ENCODE results near the gene CARHSP1.
"Not testable (repeated sequence)": the region's sequence is repeated elsewhere in the genome, so short reads cannot be mapped to it uniquely, and the experiment has no call there.

CARHSP1 gene

DNA sequence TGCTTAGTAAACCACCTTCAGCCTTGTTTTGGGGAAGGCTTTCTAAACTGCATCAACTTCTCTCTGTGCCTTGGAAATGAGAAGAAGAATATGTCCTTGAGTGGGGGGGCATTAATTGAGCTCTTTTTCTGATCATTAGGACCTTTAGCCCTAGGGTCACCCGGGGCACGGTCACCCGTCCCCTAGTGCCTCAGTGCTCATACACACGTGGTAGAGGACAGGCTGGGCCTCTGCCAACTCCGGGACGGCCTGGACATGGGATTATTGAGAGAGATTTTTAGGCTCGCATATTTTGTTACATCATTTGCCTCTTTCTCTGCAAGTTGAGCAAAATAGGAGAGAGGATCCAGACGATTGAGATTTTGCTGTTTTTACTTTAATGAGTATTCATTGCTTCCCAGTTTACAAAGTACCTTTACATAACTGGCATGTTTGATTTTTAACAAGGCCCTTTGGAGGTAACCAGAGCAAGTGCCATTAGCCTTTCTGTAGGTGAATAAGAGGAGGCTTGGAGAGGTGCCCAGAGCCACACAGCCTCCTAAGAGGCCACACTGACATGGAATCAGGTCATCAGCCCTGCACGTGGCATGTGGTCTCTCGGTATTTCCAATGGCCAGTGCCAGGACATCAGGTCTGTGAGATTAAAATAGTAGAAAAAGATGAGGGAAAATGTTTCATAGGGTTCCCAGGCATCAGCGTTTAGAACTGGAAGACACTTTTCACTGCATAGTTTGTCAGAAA, 60.0 kb downstream of the CARHSP1 start:
- Mint-ChIP-seq H3K27me3 (ENCODE audit: low read depth, poor library complexity) (no peaks in the 10 kb centered on the region), H3K9me3 (no peaks in the 10 kb centered on the region), H3K27ac (peak overlapping the region; percentile 8), H3K4me3 (no peak overlapping the region), H3K36me3 (ENCODE audit: low read depth) (peaks cover 58% of the 10 kb centered on the region), H3K4me1 (no peaks in the 10 kb centered on the region)
- DNase-seq: no peak
- TF ChIP-seq, protein P1, sequence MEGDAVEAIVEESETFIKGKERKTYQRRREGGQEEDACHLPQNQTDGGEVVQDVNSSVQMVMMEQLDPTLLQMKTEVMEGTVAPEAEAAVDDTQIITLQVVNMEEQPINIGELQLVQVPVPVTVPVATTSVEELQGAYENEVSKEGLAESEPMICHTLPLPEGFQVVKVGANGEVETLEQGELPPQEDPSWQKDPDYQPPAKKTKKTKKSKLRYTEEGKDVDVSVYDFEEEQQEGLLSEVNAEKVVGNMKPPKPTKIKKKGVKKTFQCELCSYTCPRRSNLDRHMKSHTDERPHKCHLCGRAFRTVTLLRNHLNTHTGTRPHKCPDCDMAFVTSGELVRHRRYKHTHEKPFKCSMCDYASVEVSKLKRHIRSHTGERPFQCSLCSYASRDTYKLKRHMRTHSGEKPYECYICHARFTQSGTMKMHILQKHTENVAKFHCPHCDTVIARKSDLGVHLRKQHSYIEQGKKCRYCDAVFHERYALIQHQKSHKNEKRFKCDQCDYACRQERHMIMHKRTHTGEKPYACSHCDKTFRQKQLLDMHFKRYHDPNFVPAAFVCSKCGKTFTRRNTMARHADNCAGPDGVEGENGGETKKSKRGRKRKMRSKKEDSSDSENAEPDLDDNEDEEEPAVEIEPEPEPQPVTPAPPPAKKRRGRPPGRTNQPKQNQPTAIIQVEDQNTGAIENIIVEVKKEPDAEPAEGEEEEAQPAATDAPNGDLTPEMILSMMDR (IDR thresholded peaks at IDR 0.05): no peak

DNA sequence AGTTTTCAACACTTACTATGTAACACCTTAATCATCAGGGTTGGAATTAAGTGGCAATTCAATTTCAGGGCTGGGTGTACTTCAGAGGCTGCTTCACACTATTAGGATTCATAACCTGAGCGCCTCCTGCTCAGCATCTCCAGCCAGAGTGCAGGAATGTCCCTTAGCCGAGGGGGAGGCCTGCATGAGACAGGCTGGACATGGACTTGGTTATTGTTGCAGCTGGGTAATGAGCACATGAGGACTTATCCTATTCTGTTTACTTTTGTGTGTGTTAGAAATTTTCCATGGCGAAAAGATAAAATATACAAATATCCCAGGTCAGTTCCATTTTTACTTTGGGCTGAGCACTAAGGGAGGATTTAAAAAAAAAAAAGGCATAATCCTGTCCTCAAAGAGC, 60.8 kb downstream of the CARHSP1 start:
- Mint-ChIP-seq H3K36me3 (ENCODE audit: low read depth) (peaks cover 56% of the 10 kb centered on the region), H3K27ac (no peak overlapping the region)
- TF ChIP-seq, protein P1 (IDR thresholded peaks at IDR 0.05): no peak

DNA sequence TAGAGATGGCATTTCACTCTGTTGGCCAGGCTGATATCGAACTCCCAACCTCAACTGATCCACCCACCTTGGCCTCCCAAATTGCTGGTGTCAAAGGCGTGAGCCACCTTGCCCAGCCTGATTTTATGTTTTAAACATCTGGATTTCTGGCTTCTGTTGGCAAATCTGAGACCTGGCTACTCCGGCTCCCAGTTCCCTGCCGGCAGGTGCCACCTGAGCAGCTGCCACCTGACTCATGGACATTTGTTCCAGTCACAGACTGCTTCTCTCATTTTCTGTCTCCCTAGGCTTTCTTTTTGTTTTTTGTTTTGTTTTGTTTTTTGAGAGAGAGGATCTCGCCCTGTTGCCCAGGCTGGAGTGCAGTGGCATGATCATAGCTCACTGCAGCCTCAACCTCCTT, 61.6 kb downstream of the CARHSP1 start:
- Mint-ChIP-seq H3K27ac (no peak overlapping the region), H3K4me3 (no peak overlapping the region), H3K9me3 (no peaks in the 10 kb centered on the region), H3K27me3 (ENCODE audit: low read depth, poor library complexity) (no peaks in the 10 kb centered on the region), H3K4me1 (no peaks in the 10 kb centered on the region), H3K36me3 (ENCODE audit: low read depth) (peaks cover 58% of the 10 kb centered on the region)
- no peak for DNase-seq
- TF ChIP-seq, protein P1 (IDR thresholded peaks at IDR 0.05): no peak

More for the DNA sequence above, 60.8 kb downstream of the CARHSP1 start:
- DNase-seq: no peak
- H3K27me3 Mint-ChIP-seq (ENCODE audit: low read depth, poor library complexity): no peaks in the 10 kb centered on the region
- no peak overlapping the region for H3K4me3 Mint-ChIP-seq
- H3K4me1 Mint-ChIP-seq: no peaks in the 10 kb centered on the region
- H3K9me3 Mint-ChIP-seq: no peaks in the 10 kb centered on the region

DNA sequence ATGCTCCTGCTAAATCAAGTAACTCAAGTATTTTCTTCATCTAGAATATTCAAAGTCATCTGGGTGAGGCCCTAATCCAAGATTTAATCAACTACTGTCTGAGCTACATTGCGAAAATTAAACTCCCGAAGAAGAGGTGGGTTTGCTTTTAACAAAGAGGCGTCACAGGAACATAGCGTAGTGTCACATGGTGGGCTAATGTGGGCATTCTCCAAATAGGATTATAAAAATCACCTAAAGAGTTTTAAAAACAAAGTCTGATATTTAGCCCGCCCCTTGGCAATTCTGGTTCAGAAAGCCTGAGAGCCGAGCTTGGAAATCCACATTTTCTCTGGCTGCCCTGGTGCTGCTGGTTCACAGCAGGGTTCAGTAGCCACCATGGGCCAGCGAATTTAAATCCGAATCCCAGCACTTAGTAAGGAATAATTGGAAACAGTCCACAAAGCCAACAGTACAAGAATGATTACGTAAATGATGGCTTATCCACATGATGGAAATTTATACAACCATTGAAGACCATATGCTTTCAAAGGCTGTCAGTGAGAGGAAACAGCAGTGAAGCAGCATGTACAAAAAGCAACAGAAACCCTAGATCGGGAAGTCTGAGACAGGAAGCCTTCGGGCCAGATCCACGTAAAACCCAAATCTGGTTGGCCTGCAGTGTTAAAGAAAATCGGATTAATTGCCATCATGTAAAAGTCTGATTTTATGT, 62.4 kb downstream of the CARHSP1 start:
- Mint-ChIP-seq H3K36me3 (ENCODE audit: low read depth) (peaks cover 61% of the 10 kb centered on the region), H3K9me3 (no peaks in the 10 kb centered on the region), H3K4me1 (no peaks in the 10 kb centered on the region), H3K4me3 (no peak overlapping the region), H3K27ac (no peak overlapping the region), H3K27me3 (ENCODE audit: low read depth, poor library complexity) (no peaks in the 10 kb centered on the region)
- DNase-seq: no peak
- TF ChIP-seq, protein P1 (IDR thresholded peaks at IDR 0.05): no peak

DNA sequence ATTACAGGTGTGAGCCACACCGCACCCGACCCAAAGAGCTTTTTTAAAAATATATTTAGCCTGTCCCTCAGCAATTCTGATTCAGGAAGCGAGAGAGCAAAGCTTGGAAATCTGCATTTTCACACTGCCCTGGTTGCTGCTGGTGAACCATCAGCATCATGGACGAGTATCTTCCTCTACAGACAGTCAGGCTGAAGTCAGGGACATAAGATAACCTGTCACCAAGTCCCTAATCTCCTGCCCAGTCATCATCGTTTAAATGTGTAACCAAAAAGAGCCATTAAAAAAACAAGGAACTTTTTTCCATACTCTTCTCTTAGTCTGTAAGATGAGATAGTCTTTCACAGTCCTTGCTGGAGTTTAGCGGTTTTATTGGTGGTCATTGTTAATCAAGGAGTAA, 64.5 kb downstream of the CARHSP1 start:
- peaks cover 48% of the 10 kb centered on the region for H3K36me3 Mint-ChIP-seq (ENCODE audit: low read depth)
- peaks cover 1% of the 10 kb centered on the region for H3K4me1 Mint-ChIP-seq
- DNase-seq: no peak
- no peaks in the 10 kb centered on the region for H3K9me3 Mint-ChIP-seq
- H3K4me3 Mint-ChIP-seq: no peak overlapping the region
- H3K27me3 Mint-ChIP-seq (ENCODE audit: low read depth, poor library complexity): peaks cover 2% of the 10 kb centered on the region
- TF ChIP-seq, protein P1 (IDR thresholded peaks at IDR 0.05): no peak
- no peak overlapping the region for H3K27ac Mint-ChIP-seq

DNA sequence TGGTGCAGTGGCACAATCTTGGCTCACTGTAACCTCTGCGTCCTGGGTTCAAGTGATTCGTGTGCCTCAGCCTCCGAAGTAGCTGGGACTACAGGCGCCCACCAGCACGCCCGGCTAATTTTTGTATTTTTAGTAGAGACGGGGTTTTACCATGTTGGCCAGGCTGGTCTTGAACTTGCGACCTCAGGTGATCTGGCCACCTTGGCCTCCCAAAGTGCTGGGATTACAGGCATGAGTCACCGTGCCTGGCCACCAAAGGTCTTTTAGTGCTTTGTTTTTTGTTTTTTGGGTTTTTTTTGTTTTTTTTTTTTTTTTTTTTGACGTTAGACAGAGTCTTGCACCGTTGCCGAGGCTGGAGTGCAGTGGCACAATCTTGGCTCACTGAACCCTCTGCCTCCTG, 65.1 kb downstream of the CARHSP1 start:
- H3K4me1 Mint-ChIP-seq; H3K27me3 Mint-ChIP-seq (ENCODE audit: low read depth, poor library complexity); DNase-seq; H3K4me3 Mint-ChIP-seq; H3K27ac Mint-ChIP-seq; H3K9me3 Mint-ChIP-seq: not testable (repeated sequence)
- H3K36me3 Mint-ChIP-seq (ENCODE audit: low read depth): peaks cover 42% of the 10 kb centered on the region

All from nephron progenitor cell (in vitro differentiated cells).